ENCODE data around the gene PDXDC1.
"Not testable (repeated sequence)": the region's sequence is repeated elsewhere in the genome, so short reads cannot be mapped to it uniquely, and the experiment has no call there.

The PDXDC1 gene

GRCh38 chr16:14974656-14975417, at the start of gene PDXDC1:
TSS of gene PDXDC1 (plus strand) at chr16:14975026. CDS start at chr16:14975200, 174 bp downstream.
- DNase-seq, result peak; percentile 98 to 99

- not testable (repeated sequence) for DNase-seq
Measured at GRCh38 chr16:14928064-14928714, 46.6 kb upstream of the PDXDC1 start.

- DNase-seq, result not testable (repeated sequence)
Measured at GRCh38 chr16:14929176-14929575, 45.6 kb upstream of the PDXDC1 start.

GRCh38 chr16:14930246-14930645, 44.6 kb upstream of the PDXDC1 start:
- not testable (repeated sequence) for DNase-seq

GRCh38 chr16:14930971-14931370, 43.9 kb upstream of the PDXDC1 start:
- not testable (repeated sequence) for DNase-seq

- not testable (repeated sequence) for DNase-seq
Measured at GRCh38 chr16:14932581-14933375, 42.0 kb upstream of the PDXDC1 start.

GRCh38 chr16:14937143-14937542, 37.7 kb upstream of the PDXDC1 start, which contains the start of gene NPIPA1:
TSS of gene NPIPA1 (plus strand) at chr16:14937443. CDS start at chr16:14937443, 0 bp downstream.
- DNase-seq, result not testable (repeated sequence)

GRCh38 chr16:14937994-14938393, 36.8 kb upstream of the PDXDC1 start:
- DNase-seq, result not testable (repeated sequence)

GRCh38 chr16:14942686-14943085, 32.1 kb upstream of the PDXDC1 start:
- DNase-seq, result not testable (repeated sequence)

GRCh38 chr16:14955546-14956231, 19.1 kb upstream of the PDXDC1 start:
- DNase-seq, result no peak

- DNase-seq, result no peak
Measured at GRCh38 chr16:14957576-14958322, 17.1 kb upstream of the PDXDC1 start.

GRCh38 chr16:14958323-14958600, 16.6 kb upstream of the PDXDC1 start:
- DNase-seq, result no peak

GRCh38 chr16:14958970-14959369, 15.9 kb upstream of the PDXDC1 start:
- peak; percentile 16 to 53 for DNase-seq

GRCh38 chr16:14961405-14962186, 13.2 kb upstream of the PDXDC1 start:
- no peak for DNase-seq

- no peak for DNase-seq
Measured at GRCh38 chr16:14963281-14964173, 11.3 kb upstream of the PDXDC1 start.

- DNase-seq, result no peak
Measured at GRCh38 chr16:14965328-14965727, 9.5 kb upstream of the PDXDC1 start.

GRCh38 chr16:14969795-14970194, 5.0 kb upstream of the PDXDC1 start:
- not testable (repeated sequence) for DNase-seq

GRCh38 chr16:14971621-14972228, 3.1 kb upstream of the PDXDC1 start:
- DNase-seq, result not testable (repeated sequence)

GRCh38 chr16:14973785-14974322, 972 bp upstream of the PDXDC1 start:
- not testable (repeated sequence) for DNase-seq

GRCh38 chr16:14974331-14974655, 533 bp upstream of the PDXDC1 start:
- DNase-seq, result not testable (repeated sequence)
